Liver (tissue), 9 donors: ENCODE data around the gene ALDH2. TPM values are rescaled to one million over a fixed set of nuclear protein-coding genes. Genes with fewer than 3 reads are reported as not detected.

ENCODE experiments used
- DNase-seq: peaks from one replicate; pipeline ENCODE4 v3.0.0-alpha.2; 2017; ENCODE audit warnings: low spot score
- H3K27ac ChIP-seq, 2 donors: one replicate each; pipeline ENCODE4 v1.7.0; 2013; ENCODE audit warnings: inconsistent platforms in 2 of 2, low read length in 2 of 2, control low read depth in 1 of 2, low read depth in 1 of 2, mild to moderate bottlenecking in 1 of 2
- H3K27me3 ChIP-seq, 4 donors: one replicate each; pipeline versions ENCODE4 v1.6.1 to v1.7.0; 2013; ENCODE audit warnings: low read length in 3 of 4, inconsistent platforms in 1 of 4, mild to moderate bottlenecking in 1 of 4, moderate library complexity in 1 of 4; ENCODE audit not compliant: control insufficient read depth in 4 of 4, insufficient read depth in 4 of 4
- H3K36me3 ChIP-seq, 4 donors: one replicate each; pipeline versions ENCODE4 v1.6.1 to v1.7.0; 2013; ENCODE audit warnings: low read length in 3 of 4, mild to moderate bottlenecking in 3 of 4, low read depth in 1 of 4, moderate library complexity in 1 of 4; ENCODE audit not compliant: control insufficient read depth in 4 of 4, insufficient read depth in 3 of 4
- H3K4me1 ChIP-seq, 4 donors: one replicate each; pipeline versions ENCODE4 v1.6.1 to v1.7.0; 2013; ENCODE audit warnings: low read length in 3 of 4, mild to moderate bottlenecking in 3 of 4, moderate library complexity in 1 of 4; ENCODE audit not compliant: control insufficient read depth in 4 of 4, insufficient read depth in 4 of 4
- H3K4me3 ChIP-seq, 3 donors: one replicate each; pipeline versions ENCODE4 v1.6.1 to v1.7.0; 2013; ENCODE audit warnings: low read length in 3 of 3, control low read depth in 1 of 3, low read depth in 1 of 3, mild to moderate bottlenecking in 1 of 3
- H3K9ac ChIP-seq, 2 donors: one replicate each; pipeline ENCODE4 v1.7.0; 2013; ENCODE audit warnings: low read length in 2 of 2, mild to moderate bottlenecking in 2 of 2, moderate library complexity in 2 of 2, control low read depth in 1 of 2, low read depth in 1 of 2
- H3K9me3 ChIP-seq, 4 donors: one replicate each; pipeline versions ENCODE4 v1.6.1 to v1.7.0; 2013; ENCODE audit warnings: low read length in 3 of 4; ENCODE audit not compliant: control insufficient read depth in 4 of 4
- ATF3 ChIP-seq: IDR thresholded peaks from 2 replicates; pipeline ENCODE4 v1.6.1; 2016; ENCODE audit warnings: antibody characterized with exemption
- CTCF ChIP-seq: fragments of 150-350 bp; IDR thresholded peaks from 2 replicates; pipeline ENCODE4 v1.5.1; 2017; ENCODE audit warnings: improper control_type of control experiment, low read depth, low read length; ENCODE audit not compliant: missing input control
- EGR1 ChIP-seq, 2 donors: IDR thresholded peaks; 2 replicates each; pipeline ENCODE4 v1.6.1; 2016 to 2018; ENCODE audit warnings: antibody characterized with exemption in 2 of 2, low read depth in 2 of 2
- FOXA1 ChIP-seq: IDR thresholded peaks from 2 replicates; pipeline ENCODE4 v1.6.1; 2016; ENCODE audit warnings: antibody characterized with exemption
- FOXA2 ChIP-seq: IDR thresholded peaks from 2 replicates; pipeline ENCODE4 v1.6.1; 2016; ENCODE audit warnings: antibody characterized with exemption
- GABPA ChIP-seq, 2 donors: IDR thresholded peaks in 1 of 2; conservative IDR thresholded peaks in 1 of 2; 2 replicates each; pipeline ENCODE4 v1.6.1; 2016; ENCODE audit warnings: antibody characterized with exemption in 2 of 2, mild to moderate bottlenecking in 1 of 2, moderate library complexity in 1 of 2
- HNF4A ChIP-seq, 2 donors: conservative IDR thresholded peaks; 2 replicates each; pipeline ENCODE4 v1.6.1; 2016; ENCODE audit warnings: antibody characterized with exemption in 2 of 2, mild to moderate bottlenecking in 2 of 2
- HNF4G ChIP-seq: IDR thresholded peaks from 2 replicates; pipeline ENCODE4 v1.6.1; 2016; ENCODE audit warnings: antibody characterized with exemption
- JUND ChIP-seq, 2 donors: IDR thresholded peaks; 2 replicates each; pipeline ENCODE4 v1.6.1; 2016; ENCODE audit warnings: antibody characterized with exemption in 2 of 2
- MAX ChIP-seq: IDR thresholded peaks from 2 replicates; pipeline ENCODE4 v1.6.1; 2016; ENCODE audit warnings: antibody characterized with exemption
- NR2F2 ChIP-seq: IDR thresholded peaks from 2 replicates; pipeline ENCODE4 v1.6.1; 2016; ENCODE audit warnings: antibody characterized with exemption
- RAD21 ChIP-seq, 2 donors: IDR thresholded peaks; 2 replicates each; pipeline ENCODE4 v1.6.1; 2016; ENCODE audit warnings: antibody characterized with exemption in 2 of 2, mild to moderate bottlenecking in 2 of 2
- REST ChIP-seq: IDR thresholded peaks from 2 replicates; pipeline ENCODE4 v1.6.1; 2016; ENCODE audit warnings: antibody characterized with exemption, mild to moderate bottlenecking
- RXRA ChIP-seq, 2 donors: IDR thresholded peaks; 2 replicates each; pipeline ENCODE4 v1.6.1; 2017 to 2018; ENCODE audit warnings: antibody characterized with exemption in 2 of 2, mild to moderate bottlenecking in 1 of 2
- SP1 ChIP-seq: IDR thresholded peaks from 2 replicates; pipeline ENCODE4 v1.6.1; 2018; ENCODE audit warnings: antibody characterized with exemption, mild to moderate bottlenecking
- TAF1 ChIP-seq: conservative IDR thresholded peaks from 2 replicates; pipeline ENCODE4 v1.6.1; 2016; ENCODE audit warnings: antibody characterized with exemption, mild to moderate bottlenecking
- YY1 ChIP-seq: IDR thresholded peaks from 2 replicates; pipeline ENCODE4 v1.6.1; 2016; ENCODE audit warnings: antibody characterized with exemption, mild to moderate bottlenecking
- ZBTB33 ChIP-seq: IDR thresholded peaks from 2 replicates; pipeline ENCODE4 v1.6.1; 2016; ENCODE audit warnings: antibody characterized with exemption
- WGBS: extraction: QIAGEN DNeasy Blood & Tissue Kit; methylation state at CpG from one replicate; pipeline ENCODE4 v1.1.7; 2013; 5-methylcytosine and 5-hydroxymethylcytosine counted together
- polyA plus RNA-seq, 2 donors: library from polyadenylated mRNA; stranded (reverse) in 1 of 2; unstranded in 1 of 2; fragments of 200-250 nt in 1 of 2; fragments of >200 nt in 1 of 2; fragmentation: Nextera tagmentation in 1 of 2; extraction: Ambion mirVana in 1 of 2; gene quantifications; one replicate each; pipeline versions ENCODE4 v1.2.1 to v1.2.3, GENCODE V29; 2013 to 2015
- total RNA-seq, 2 donors: library from RNA; depleted of rRNA; stranded (reverse); fragments of >200 nt; gene quantifications; one replicate each; pipeline ENCODE4 v1.2.3, GENCODE V29; 2014
- donor health status: healthy.
- donor health status: healthy.
- donor health status: healthy.
- donor health status: healthy.
- donor health status: healthy.

ALDH2 gene
- total and polyA plus RNA-seq, 4 donors = 93.1 to 849 (median 573) TPM

- WGBS = 71% methylated on average over 8 of the region's 8 CpGs
- H3K9me3 ChIP-seq = no peaks in the 10 kb centered on the region
- H3K4me1 ChIP-seq = peaks cover 15 to 51% (median 23%) of the 10 kb centered on the region in 4 donors
- no peak overlapping the region for H3K27ac ChIP-seq
- no peak for TF ChIP-seq EGR1 (IDR thresholded peaks at IDR 0.05; ENCODE audit: low read depth in 2 of 2)
- TF ChIP-seq MAX = no peak
- no peak for DNase-seq
- no peak overlapping the region for H3K4me3 ChIP-seq
- no peak overlapping the region for H3K9ac ChIP-seq
- H3K27me3 ChIP-seq = no peaks in the 10 kb centered on the region
- peaks cover 0 to 11% (median 7%) of the 10 kb centered on the region in 4 donors for H3K36me3 ChIP-seq
Measured at GRCh38 chr12:111754671-111755070, 12.1 kb upstream of the ALDH2 start.

GRCh38 chr12:111756196-111756595, 10.5 kb upstream of the ALDH2 start:
- Histone ChIP-seq H3K27ac (no peak overlapping the region), H3K4me1 (peaks cover 15 to 51% (median 23%) of the 10 kb centered on the region in 4 donors), H3K4me3 (no peak overlapping the region), H3K9ac (no peak overlapping the region), H3K9me3 (no peaks in the 10 kb centered on the region), H3K27me3 (no peaks in the 10 kb centered on the region), H3K36me3 (peaks cover 0 to 5% (median 3%) of the 10 kb centered on the region in 4 donors)
- TF ChIP-seq GABPA (IDR thresholded peaks at IDR 0.05 in 1 of 2, conservative IDR thresholded peaks at IDR 0.05 in 1 of 2) = no peak
- no peak for TF ChIP-seq HNF4G
- TF ChIP-seq CTCF = no peak
- TF ChIP-seq REST = no peak
- TF ChIP-seq HNF4A (conservative IDR thresholded peaks at IDR 0.05) = no peak
- no peak for TF ChIP-seq FOXA2
- no peak for TF ChIP-seq FOXA1
- no peak for TF ChIP-seq YY1
- no peak for TF ChIP-seq JUND (IDR thresholded peaks at IDR 0.05)
- no peak for TF ChIP-seq TAF1
- TF ChIP-seq EGR1 (IDR thresholded peaks at IDR 0.05; ENCODE audit: low read depth in 2 of 2) = no peak
- no peak for TF ChIP-seq MAX
- no peak for TF ChIP-seq ZBTB33
- TF ChIP-seq NR2F2 = no peak
- no peak for TF ChIP-seq ATF3
- no peak for TF ChIP-seq RXRA (IDR thresholded peaks at IDR 0.05)
- TF ChIP-seq RAD21 (IDR thresholded peaks at IDR 0.05) = no peak
- no peak for TF ChIP-seq SP1
- DNase-seq = no peak
- 94% methylated on average over 15 of the region's 15 CpGs for WGBS
